Measurements from ENCODE around the gene PBRM1.

- TF ChIP-seq POLR2A (IDR thresholded peaks at IDR 0.05) (no peak), CTCF (IDR thresholded peaks at IDR 0.05) (no peak)
Measured at GRCh38 chr3:52531860-52532516, 153.7 kb downstream of the PBRM1 start.
